ENCODE results near the gene QKI.

Gene QKI

GRCh38 chr6:163532526-163533078, 118.1 kb downstream of the QKI start:
- no peaks in the 10 kb centered on the region for H3K9me3 ChIP-seq (ENCODE audit: control insufficient read depth, low read length)
- H3K27ac ChIP-seq (ENCODE audit: insufficient read depth, low read length, poor library complexity, severe bottlenecking) = no peak overlapping the region
- no peak for DNase-seq
- no peak overlapping the region for H3K4me3 ChIP-seq (ENCODE audit: insufficient read depth, low read depth, low read length, poor library complexity, severe bottlenecking)
- H3K27me3 ChIP-seq (replicated peaks; ENCODE audit: control insufficient read depth, insufficient read depth, low read length, poor library complexity, severe bottlenecking) = no peaks in the 10 kb centered on the region
- no peaks in the 10 kb centered on the region for H3K36me3 ChIP-seq (ENCODE audit: control insufficient read depth, insufficient read depth, low read length)
- H3K4me1 ChIP-seq (ENCODE audit: control insufficient read depth, insufficient read depth, low read length, poor library complexity, severe bottlenecking) = no peaks in the 10 kb centered on the region

- no peaks in the 10 kb centered on the region for H3K9me3 ChIP-seq (ENCODE audit: control insufficient read depth, low read length)
Observed at GRCh38 chr6:163533443-163533842, 118.9 kb downstream of the QKI start.

GRCh38 chr6:163536770-163537169, 122.3 kb downstream of the QKI start:
- no peaks in the 10 kb centered on the region for H3K4me1 ChIP-seq (ENCODE audit: control insufficient read depth, insufficient read depth, low read length, poor library complexity, severe bottlenecking)
- no peak for DNase-seq
- H3K27me3 ChIP-seq (replicated peaks; ENCODE audit: control insufficient read depth, insufficient read depth, low read length, poor library complexity, severe bottlenecking) = no peaks in the 10 kb centered on the region

More at GRCh38 chr6:163533443-163533842, 118.9 kb downstream of the QKI start:
- H3K4me1 ChIP-seq (ENCODE audit: control insufficient read depth, insufficient read depth, low read length, poor library complexity, severe bottlenecking) = no peaks in the 10 kb centered on the region
- no peak overlapping the region for H3K4me3 ChIP-seq (ENCODE audit: insufficient read depth, low read depth, low read length, poor library complexity, severe bottlenecking)
- no peaks in the 10 kb centered on the region for H3K36me3 ChIP-seq (ENCODE audit: control insufficient read depth, insufficient read depth, low read length)
- H3K27ac ChIP-seq (ENCODE audit: insufficient read depth, low read length, poor library complexity, severe bottlenecking) = no peak overlapping the region
- DNase-seq = no peak
- H3K27me3 ChIP-seq (replicated peaks; ENCODE audit: control insufficient read depth, insufficient read depth, low read length, poor library complexity, severe bottlenecking) = no peaks in the 10 kb centered on the region

GRCh38 chr6:163538331-163538730, 123.8 kb downstream of the QKI start:
- Histone ChIP-seq H3K27me3 (replicated peaks; ENCODE audit: control insufficient read depth, insufficient read depth, low read length, poor library complexity, severe bottlenecking) (no peaks in the 10 kb centered on the region), H3K9me3 (ENCODE audit: control insufficient read depth, low read length) (no peaks in the 10 kb centered on the region), H3K27ac (ENCODE audit: insufficient read depth, low read length, poor library complexity, severe bottlenecking) (no peak overlapping the region), H3K4me1 (ENCODE audit: control insufficient read depth, insufficient read depth, low read length, poor library complexity, severe bottlenecking) (no peaks in the 10 kb centered on the region), H3K4me3 (ENCODE audit: insufficient read depth, low read depth, low read length, poor library complexity, severe bottlenecking) (no peak overlapping the region), H3K36me3 (ENCODE audit: control insufficient read depth, insufficient read depth, low read length) (no peaks in the 10 kb centered on the region)
- no peak for DNase-seq

More at GRCh38 chr6:163536770-163537169, 122.3 kb downstream of the QKI start:
- Histone ChIP-seq H3K36me3 (ENCODE audit: control insufficient read depth, insufficient read depth, low read length) (no peaks in the 10 kb centered on the region), H3K4me3 (ENCODE audit: insufficient read depth, low read depth, low read length, poor library complexity, severe bottlenecking) (no peak overlapping the region), H3K27ac (ENCODE audit: insufficient read depth, low read length, poor library complexity, severe bottlenecking) (no peak overlapping the region), H3K9me3 (ENCODE audit: control insufficient read depth, low read length) (no peaks in the 10 kb centered on the region)

- Histone ChIP-seq H3K27me3 (replicated peaks; ENCODE audit: control insufficient read depth, insufficient read depth, low read length, poor library complexity, severe bottlenecking) (no peaks in the 10 kb centered on the region), H3K36me3 (ENCODE audit: control insufficient read depth, insufficient read depth, low read length) (no peaks in the 10 kb centered on the region), H3K4me1 (ENCODE audit: control insufficient read depth, insufficient read depth, low read length, poor library complexity, severe bottlenecking) (no peaks in the 10 kb centered on the region), H3K9me3 (ENCODE audit: control insufficient read depth, low read length) (no peaks in the 10 kb centered on the region), H3K4me3 (ENCODE audit: insufficient read depth, low read depth, low read length, poor library complexity, severe bottlenecking) (no peak overlapping the region), H3K27ac (ENCODE audit: insufficient read depth, low read length, poor library complexity, severe bottlenecking) (no peak overlapping the region)
- no peak for DNase-seq
Observed at GRCh38 chr6:163539101-163539762, 124.7 kb downstream of the QKI start.

- Histone ChIP-seq H3K36me3 (ENCODE audit: control insufficient read depth, insufficient read depth, low read length) (no peaks in the 10 kb centered on the region), H3K4me3 (ENCODE audit: insufficient read depth, low read depth, low read length, poor library complexity, severe bottlenecking) (no peak overlapping the region), H3K9me3 (ENCODE audit: control insufficient read depth, low read length) (no peaks in the 10 kb centered on the region), H3K4me1 (ENCODE audit: control insufficient read depth, insufficient read depth, low read length, poor library complexity, severe bottlenecking) (no peaks in the 10 kb centered on the region), H3K27ac (ENCODE audit: insufficient read depth, low read length, poor library complexity, severe bottlenecking) (no peak overlapping the region), H3K27me3 (replicated peaks; ENCODE audit: control insufficient read depth, insufficient read depth, low read length, poor library complexity, severe bottlenecking) (no peaks in the 10 kb centered on the region)
- DNase-seq = no peak
Observed at GRCh38 chr6:163543321-163543720, 128.8 kb downstream of the QKI start.

GRCh38 chr6:163545370-163545769, 130.9 kb downstream of the QKI start:
- no peak overlapping the region for H3K27ac ChIP-seq (ENCODE audit: insufficient read depth, low read length, poor library complexity, severe bottlenecking)
- H3K9me3 ChIP-seq (ENCODE audit: control insufficient read depth, low read length) = no peaks in the 10 kb centered on the region

GRCh38 chr6:163547287-163547686, 132.8 kb downstream of the QKI start:
- H3K27me3 ChIP-seq (replicated peaks; ENCODE audit: control insufficient read depth, insufficient read depth, low read length, poor library complexity, severe bottlenecking) = no peaks in the 10 kb centered on the region
- H3K4me3 ChIP-seq (ENCODE audit: insufficient read depth, low read depth, low read length, poor library complexity, severe bottlenecking) = no peak overlapping the region
- DNase-seq = no peak
- H3K27ac ChIP-seq (ENCODE audit: insufficient read depth, low read length, poor library complexity, severe bottlenecking) = no peak overlapping the region
- H3K9me3 ChIP-seq (ENCODE audit: control insufficient read depth, low read length) = no peaks in the 10 kb centered on the region
- no peaks in the 10 kb centered on the region for H3K4me1 ChIP-seq (ENCODE audit: control insufficient read depth, insufficient read depth, low read length, poor library complexity, severe bottlenecking)
- no peaks in the 10 kb centered on the region for H3K36me3 ChIP-seq (ENCODE audit: control insufficient read depth, insufficient read depth, low read length)

More at GRCh38 chr6:163545370-163545769, 130.9 kb downstream of the QKI start:
- no peaks in the 10 kb centered on the region for H3K4me1 ChIP-seq (ENCODE audit: control insufficient read depth, insufficient read depth, low read length, poor library complexity, severe bottlenecking)
- no peaks in the 10 kb centered on the region for H3K27me3 ChIP-seq (replicated peaks; ENCODE audit: control insufficient read depth, insufficient read depth, low read length, poor library complexity, severe bottlenecking)
- no peak overlapping the region for H3K4me3 ChIP-seq (ENCODE audit: insufficient read depth, low read depth, low read length, poor library complexity, severe bottlenecking)
- H3K36me3 ChIP-seq (ENCODE audit: control insufficient read depth, insufficient read depth, low read length) = no peaks in the 10 kb centered on the region
- no peak for DNase-seq

GRCh38 chr6:163548624-163549023, 134.1 kb downstream of the QKI start:
- no peaks in the 10 kb centered on the region for H3K27me3 ChIP-seq (replicated peaks; ENCODE audit: control insufficient read depth, insufficient read depth, low read length, poor library complexity, severe bottlenecking)
- no peak overlapping the region for H3K27ac ChIP-seq (ENCODE audit: insufficient read depth, low read length, poor library complexity, severe bottlenecking)

GRCh38 chr6:163554032-163554431, 139.5 kb downstream of the QKI start:
- DNase-seq = no peak
- Histone ChIP-seq H3K4me1 (ENCODE audit: control insufficient read depth, insufficient read depth, low read length, poor library complexity, severe bottlenecking) (no peaks in the 10 kb centered on the region), H3K27me3 (replicated peaks; ENCODE audit: control insufficient read depth, insufficient read depth, low read length, poor library complexity, severe bottlenecking) (no peaks in the 10 kb centered on the region), H3K36me3 (ENCODE audit: control insufficient read depth, insufficient read depth, low read length) (no peaks in the 10 kb centered on the region), H3K27ac (ENCODE audit: insufficient read depth, low read length, poor library complexity, severe bottlenecking) (no peak overlapping the region), H3K4me3 (ENCODE audit: insufficient read depth, low read depth, low read length, poor library complexity, severe bottlenecking) (no peak overlapping the region), H3K9me3 (ENCODE audit: control insufficient read depth, low read length) (no peaks in the 10 kb centered on the region)

More at GRCh38 chr6:163548624-163549023, 134.1 kb downstream of the QKI start:
- Histone ChIP-seq H3K36me3 (ENCODE audit: control insufficient read depth, insufficient read depth, low read length) (no peaks in the 10 kb centered on the region), H3K9me3 (ENCODE audit: control insufficient read depth, low read length) (no peaks in the 10 kb centered on the region), H3K4me3 (ENCODE audit: insufficient read depth, low read depth, low read length, poor library complexity, severe bottlenecking) (no peak overlapping the region), H3K4me1 (ENCODE audit: control insufficient read depth, insufficient read depth, low read length, poor library complexity, severe bottlenecking) (no peaks in the 10 kb centered on the region)
- DNase-seq = no peak
